Measurements from ENCODE around the gene RARRES1. TPM values are rescaled to one million over a fixed set of nuclear protein-coding genes. Genes with fewer than 3 reads are reported as not detected.

Gene RARRES1
- total RNA-seq, 1 experiment from 2014 or later = 0.35 TPM

DNA sequence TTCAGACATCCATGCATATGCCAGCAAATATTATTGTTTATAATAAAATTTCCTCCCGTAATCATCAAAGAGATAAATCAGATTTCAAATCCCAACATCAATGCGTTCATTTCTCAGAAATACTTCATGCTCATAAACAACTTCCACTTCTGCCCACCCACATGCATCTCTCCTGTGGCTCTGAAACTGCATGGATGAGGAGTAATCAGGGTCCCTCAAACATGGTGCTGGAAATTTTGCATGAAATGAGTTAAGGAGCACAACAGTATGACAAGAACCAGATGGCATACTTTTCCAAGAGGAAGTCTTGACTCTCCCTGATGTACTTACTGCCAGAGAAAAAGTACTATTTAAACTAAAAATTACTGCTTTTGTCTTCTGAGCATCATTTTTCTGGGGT, 42.7 kb upstream of the RARRES1 start (continued):
- no peak for TF ChIP-seq HMGXB4 (CRISPR knock-in tag; IDR thresholded peaks at IDR 0.05)
- TF ChIP-seq ZNF396 (CRISPR knock-in tag; IDR thresholded peaks at IDR 0.05; ENCODE audit: borderline replicate concordance) = no peak
- TF ChIP-seq, protein P1, sequence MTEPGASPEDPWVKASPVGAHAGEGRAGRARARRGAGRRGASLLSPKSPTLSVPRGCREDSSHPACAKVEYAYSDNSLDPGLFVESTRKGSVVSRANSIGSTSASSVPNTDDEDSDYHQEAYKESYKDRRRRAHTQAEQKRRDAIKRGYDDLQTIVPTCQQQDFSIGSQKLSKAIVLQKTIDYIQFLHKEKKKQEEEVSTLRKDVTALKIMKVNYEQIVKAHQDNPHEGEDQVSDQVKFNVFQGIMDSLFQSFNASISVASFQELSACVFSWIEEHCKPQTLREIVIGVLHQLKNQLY (CRISPR knock-in tag; IDR thresholded peaks at IDR 0.05) = no peak
- TF ChIP-seq NFATC4 (CRISPR knock-in tag; IDR thresholded peaks at IDR 0.05) = no peak
- no peak for TF ChIP-seq ETV6 (CRISPR knock-in tag; IDR thresholded peaks at IDR 0.05)
- TF ChIP-seq HMGA2 (CRISPR knock-in tag; IDR thresholded peaks at IDR 0.05) = no peak

DNA sequence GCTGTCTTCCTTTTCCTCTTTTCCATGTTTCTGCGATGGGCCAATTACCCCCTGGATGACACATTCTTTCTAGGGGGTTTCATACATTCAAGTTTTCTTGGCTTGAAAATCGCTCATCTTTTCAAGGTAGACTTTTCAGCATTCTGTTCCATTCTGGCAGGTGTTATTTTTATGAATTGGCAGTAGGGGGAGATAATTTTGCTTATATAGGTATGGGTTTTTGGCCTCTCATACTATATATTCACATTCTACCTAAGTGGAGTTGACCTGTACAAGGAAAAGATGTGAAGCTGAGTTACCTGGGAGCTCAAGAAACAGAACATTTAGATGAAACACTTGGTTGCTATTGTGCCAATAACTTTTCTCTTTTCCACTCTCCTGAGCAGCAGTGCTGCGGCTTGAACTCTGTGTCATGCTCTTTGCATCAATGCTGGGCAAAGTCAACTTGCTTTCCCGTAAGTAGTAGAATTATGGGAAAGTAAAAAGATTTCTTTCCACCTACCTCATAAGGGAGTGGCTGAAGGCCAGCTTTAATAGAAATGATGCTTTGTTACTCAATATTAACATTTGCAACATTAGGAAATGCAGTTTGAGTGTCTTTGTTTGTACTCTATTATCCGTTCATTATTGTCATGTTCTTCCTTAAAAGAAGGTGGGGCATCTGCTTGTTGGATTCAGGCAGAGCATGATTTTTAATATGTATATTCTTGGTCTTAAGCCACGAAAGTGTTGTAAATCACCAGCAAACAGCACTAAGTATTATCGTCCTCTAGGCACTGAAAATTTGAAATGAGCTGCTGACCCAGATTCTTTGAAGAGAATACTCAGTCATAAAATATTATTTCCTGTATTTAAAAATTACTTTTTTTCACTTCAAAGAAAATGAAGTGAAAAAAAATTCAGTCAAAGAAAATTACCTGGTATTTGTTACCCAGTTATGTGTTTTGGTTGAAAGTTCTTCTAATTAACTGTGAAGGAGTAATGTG, 41.9 kb upstream of the RARRES1 start:
- H3K4me1 Mint-ChIP-seq = peaks cover 8% of the 10 kb centered on the region
- no peaks in the 10 kb centered on the region for H3K36me3 Mint-ChIP-seq

DNA sequence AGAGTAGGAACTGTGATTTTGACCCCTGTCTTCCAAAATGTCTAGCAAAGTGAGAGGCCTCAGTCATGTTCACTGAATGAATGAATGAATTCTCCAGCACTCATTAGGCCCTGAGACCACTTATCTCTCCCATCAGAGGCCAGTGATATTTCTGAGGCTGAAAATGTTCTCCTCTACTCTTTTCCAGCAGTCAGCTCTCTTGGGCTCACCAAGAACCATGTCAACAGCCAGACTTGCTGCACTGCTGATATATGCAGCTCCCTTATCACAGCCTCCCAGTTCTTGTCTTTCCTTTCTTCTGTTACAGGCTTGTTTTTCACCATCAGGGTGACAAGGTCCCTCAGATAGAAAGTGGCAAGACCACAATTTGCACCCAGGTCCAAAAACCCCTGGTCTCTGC, 40.9 kb upstream of the RARRES1 start:
- H3K9me3 Mint-ChIP-seq = 0 out of 2 replicates have a peak, but pooled peaks cover 3% of the 10 kb centered on the region
- ATAC-seq (no peak), DNase-seq (ENCODE audit: low spot score) (no peak)
- no peak overlapping the region for H3K27ac Mint-ChIP-seq
- H3K4me3 Mint-ChIP-seq = no peak overlapping the region
- no peaks in the 10 kb centered on the region; the same call in 1 of the 2 replicates for H3K27me3 Mint-ChIP-seq (ENCODE audit: low read depth)
- CTCF ChIA-PET = no interaction called here
- TF ChIP-seq ZNF263 (CRISPR knock-in tag; IDR thresholded peaks at IDR 0.05; ENCODE audit: low read depth) = no peak
- TF ChIP-seq FOXP4 (CRISPR knock-in tag; IDR thresholded peaks at IDR 0.05) = no peak
- TF ChIP-seq, protein P2, sequence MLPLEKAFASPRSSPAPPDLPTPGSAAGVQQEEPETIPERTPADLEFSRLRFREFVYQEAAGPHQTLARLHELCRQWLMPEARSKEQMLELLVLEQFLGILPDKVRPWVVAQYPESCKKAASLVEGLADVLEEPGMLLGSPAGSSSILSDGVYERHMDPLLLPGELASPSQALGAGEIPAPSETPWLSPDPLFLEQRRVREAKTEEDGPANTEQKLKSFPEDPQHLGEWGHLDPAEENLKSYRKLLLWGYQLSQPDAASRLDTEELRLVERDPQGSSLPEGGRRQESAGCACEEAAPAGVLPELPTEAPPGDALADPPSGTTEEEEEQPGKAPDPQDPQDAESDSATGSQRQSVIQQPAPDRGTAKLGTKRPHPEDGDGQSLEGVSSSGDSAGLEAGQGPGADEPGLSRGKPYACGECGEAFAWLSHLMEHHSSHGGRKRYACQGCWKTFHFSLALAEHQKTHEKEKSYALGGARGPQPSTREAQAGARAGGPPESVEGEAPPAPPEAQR (CRISPR knock-in tag; IDR thresholded peaks at IDR 0.05) = no peak
- TF ChIP-seq JAZF1 (CRISPR knock-in tag; IDR thresholded peaks at IDR 0.05) = no peak
- TF ChIP-seq, protein P3, sequence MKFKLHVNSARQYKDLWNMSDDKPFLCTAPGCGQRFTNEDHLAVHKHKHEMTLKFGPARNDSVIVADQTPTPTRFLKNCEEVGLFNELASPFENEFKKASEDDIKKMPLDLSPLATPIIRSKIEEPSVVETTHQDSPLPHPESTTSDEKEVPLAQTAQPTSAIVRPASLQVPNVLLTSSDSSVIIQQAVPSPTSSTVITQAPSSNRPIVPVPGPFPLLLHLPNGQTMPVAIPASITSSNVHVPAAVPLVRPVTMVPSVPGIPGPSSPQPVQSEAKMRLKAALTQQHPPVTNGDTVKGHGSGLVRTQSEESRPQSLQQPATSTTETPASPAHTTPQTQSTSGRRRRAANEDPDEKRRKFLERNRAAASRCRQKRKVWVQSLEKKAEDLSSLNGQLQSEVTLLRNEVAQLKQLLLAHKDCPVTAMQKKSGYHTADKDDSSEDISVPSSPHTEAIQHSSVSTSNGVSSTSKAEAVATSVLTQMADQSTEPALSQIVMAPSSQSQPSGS (CRISPR knock-in tag; IDR thresholded peaks at IDR 0.05; ENCODE audit: borderline replicate concordance, low read depth) = no peak
- TF ChIP-seq ZNF219 (CRISPR knock-in tag; IDR thresholded peaks at IDR 0.05; ENCODE audit: borderline replicate concordance) = no peak
- no peak for TF ChIP-seq SOX15 (CRISPR knock-in tag; IDR thresholded peaks at IDR 0.05)
- no peak for TF ChIP-seq CBFB (CRISPR knock-in tag; IDR thresholded peaks at IDR 0.05; ENCODE audit: low read depth)
- no peak for TF ChIP-seq SMAD4 (CRISPR knock-in tag; IDR thresholded peaks at IDR 0.05)
- TF ChIP-seq, protein P4, sequence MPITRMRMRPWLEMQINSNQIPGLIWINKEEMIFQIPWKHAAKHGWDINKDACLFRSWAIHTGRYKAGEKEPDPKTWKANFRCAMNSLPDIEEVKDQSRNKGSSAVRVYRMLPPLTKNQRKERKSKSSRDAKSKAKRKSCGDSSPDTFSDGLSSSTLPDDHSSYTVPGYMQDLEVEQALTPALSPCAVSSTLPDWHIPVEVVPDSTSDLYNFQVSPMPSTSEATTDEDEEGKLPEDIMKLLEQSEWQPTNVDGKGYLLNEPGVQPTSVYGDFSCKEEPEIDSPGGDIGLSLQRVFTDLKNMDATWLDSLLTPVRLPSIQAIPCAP (CRISPR knock-in tag; IDR thresholded peaks at IDR 0.05) = no peak
- TF ChIP-seq ZNF512 (CRISPR knock-in tag; IDR thresholded peaks at IDR 0.05; ENCODE audit: borderline replicate concordance) = no peak
- TF ChIP-seq ZNF138 (CRISPR knock-in tag; conservative IDR thresholded peaks at IDR 0.05) = no peak
- POLR2A ChIA-PET = no interaction called here
- H3K4me1 Mint-ChIP-seq = peaks cover 18% of the 10 kb centered on the region
- H3K36me3 Mint-ChIP-seq = no peaks in the 10 kb centered on the region

More for the DNA sequence above, 41.9 kb upstream of the RARRES1 start:
- ATAC-seq = no peak
- H3K27ac Mint-ChIP-seq = no peak overlapping the region
- no peak overlapping the region for H3K4me3 Mint-ChIP-seq
- ChIA-PET POLR2A (no interaction called here), CTCF (no interaction called here)
- no peak for DNase-seq (ENCODE audit: low spot score)
- H3K9me3 Mint-ChIP-seq = 0 out of 2 replicates have a peak, but pooled peaks cover 3% of the 10 kb centered on the region
- TF ChIP-seq, protein P5, sequence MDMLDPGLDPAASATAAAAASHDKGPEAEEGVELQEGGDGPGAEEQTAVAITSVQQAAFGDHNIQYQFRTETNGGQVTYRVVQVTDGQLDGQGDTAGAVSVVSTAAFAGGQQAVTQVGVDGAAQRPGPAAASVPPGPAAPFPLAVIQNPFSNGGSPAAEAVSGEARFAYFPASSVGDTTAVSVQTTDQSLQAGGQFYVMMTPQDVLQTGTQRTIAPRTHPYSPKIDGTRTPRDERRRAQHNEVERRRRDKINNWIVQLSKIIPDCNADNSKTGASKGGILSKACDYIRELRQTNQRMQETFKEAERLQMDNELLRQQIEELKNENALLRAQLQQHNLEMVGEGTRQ (CRISPR knock-in tag; IDR thresholded peaks at IDR 0.05) = no peak
- TF ChIP-seq, protein P1 (CRISPR knock-in tag; IDR thresholded peaks at IDR 0.05) = no peak
- H3K27me3 Mint-ChIP-seq (ENCODE audit: low read depth) = no peaks in the 10 kb centered on the region; the same call in 1 of the 2 replicates
